Epithelial cell of proximal tubule (primary cell): ENCODE results near the gene HDDC2. TPM values are rescaled to one million over a fixed set of nuclear protein-coding genes. Genes with fewer than 3 reads are reported as not detected.

Experiments used
- DNase-seq: peaks from one replicate; pipeline ENCODE4 v3.0.0-alpha.2; 2011; ENCODE audit warnings: low read depth
- H3K4me3 ChIP-seq: 2 replicates; pipeline ENCODE4 v1.5.1; 2011; ENCODE audit warnings: low read depth, mild to moderate bottlenecking, low read length
- CTCF ChIP-seq: conservative IDR thresholded peaks from 2 replicates; pipeline ENCODE4 v1.5.1; 2012; ENCODE audit warnings: low read depth, mild to moderate bottlenecking, low read length
- total RNA-seq: library from RNA; depleted of rRNA; stranded (reverse); fragments of >200 nt; gene quantifications from 2 replicates; pipeline ENCODE4 v1.2.3, GENCODE V29; 2015

The HDDC2 gene
- total RNA-seq, 1 donor from 2014 or later = 66.4 TPM

- no peak for TF ChIP-seq CTCF
- H3K4me3 ChIP-seq = no peak overlapping the region
- DNase-seq = no peak
Measured at GRCh38 chr6:125299257-125299656, 2.5 kb downstream of the HDDC2 start.

- no peak for DNase-seq
- no peak overlapping the region for H3K4me3 ChIP-seq
- TF ChIP-seq CTCF = no peak
Measured at GRCh38 chr6:125296471-125296870, 5.3 kb downstream of the HDDC2 start.

- H3K4me3 ChIP-seq = no peak overlapping the region
- TF ChIP-seq CTCF = no peak
- no peak for DNase-seq
Measured at GRCh38 chr6:125294925-125295324, 6.8 kb downstream of the HDDC2 start.

GRCh38 chr6:125294036-125294435 is 7.7 kb downstream of the HDDC2 start:
- TF ChIP-seq CTCF = no peak
- no peak for DNase-seq
- no peak overlapping the region for H3K4me3 ChIP-seq

- H3K4me3 ChIP-seq = no peak overlapping the region
- DNase-seq = no peak
- no peak for TF ChIP-seq CTCF
Measured at GRCh38 chr6:125293587-125293986, 8.2 kb downstream of the HDDC2 start.

GRCh38 chr6:125287718-125288117 is 14.0 kb downstream of the HDDC2 start:
- no peak for TF ChIP-seq CTCF
- DNase-seq = no peak
- H3K4me3 ChIP-seq = no peak overlapping the region

- no peak for TF ChIP-seq CTCF
- no peak overlapping the region for H3K4me3 ChIP-seq
- no peak for DNase-seq
Measured at GRCh38 chr6:125285936-125286335, 15.8 kb downstream of the HDDC2 start.
